Activated effector memory CD4-positive, alpha-beta T cell treated with Interleukin-2 at 50 U/mL for 16 hours (primary cell): ENCODE results near the gene TMEM190.

Experiments
- DNase-seq: peaks from one replicate; pipeline ENCODE4 v3.0.0-alpha.2; 2020

The TMEM190 gene

DNA sequence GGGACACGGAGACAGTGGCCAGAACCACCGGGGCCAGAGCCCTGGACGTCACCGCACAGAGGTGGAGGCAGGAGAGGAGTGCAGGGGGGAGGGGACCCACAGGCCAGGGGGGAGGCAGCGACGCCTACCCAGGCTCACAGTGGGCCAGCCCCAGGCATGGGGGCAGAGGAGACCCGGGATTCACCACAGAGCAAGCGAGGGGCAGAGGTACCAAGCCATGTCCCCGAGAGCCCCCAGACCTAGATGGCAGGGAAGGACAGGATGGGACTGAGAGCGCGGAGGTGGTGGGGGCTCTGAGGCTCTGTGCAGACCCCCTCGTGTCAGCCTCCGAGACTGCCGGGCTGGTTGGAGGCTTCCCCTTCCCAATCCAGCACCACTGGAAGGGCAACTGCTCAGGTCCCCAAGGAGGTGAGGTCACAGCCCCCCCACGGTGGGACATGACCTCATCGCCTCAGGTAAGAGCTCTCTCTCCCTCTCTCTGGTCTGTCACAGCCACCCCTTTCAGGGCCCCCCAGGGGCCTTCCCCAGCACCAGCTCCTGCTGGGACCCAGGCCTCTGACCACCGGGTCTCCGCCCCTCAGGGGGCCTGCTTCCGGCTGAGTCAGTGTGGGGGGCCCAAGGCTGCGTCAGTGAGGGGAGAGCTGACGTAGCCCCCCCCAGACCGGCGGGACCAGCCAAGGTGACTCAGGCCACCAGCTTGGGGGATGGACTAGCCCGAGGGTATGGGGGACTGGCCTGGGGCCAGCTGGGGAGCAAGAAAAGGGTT lies 4.1 kb upstream of the TMEM190 start:
- DNase-seq, result no peak

DNA sequence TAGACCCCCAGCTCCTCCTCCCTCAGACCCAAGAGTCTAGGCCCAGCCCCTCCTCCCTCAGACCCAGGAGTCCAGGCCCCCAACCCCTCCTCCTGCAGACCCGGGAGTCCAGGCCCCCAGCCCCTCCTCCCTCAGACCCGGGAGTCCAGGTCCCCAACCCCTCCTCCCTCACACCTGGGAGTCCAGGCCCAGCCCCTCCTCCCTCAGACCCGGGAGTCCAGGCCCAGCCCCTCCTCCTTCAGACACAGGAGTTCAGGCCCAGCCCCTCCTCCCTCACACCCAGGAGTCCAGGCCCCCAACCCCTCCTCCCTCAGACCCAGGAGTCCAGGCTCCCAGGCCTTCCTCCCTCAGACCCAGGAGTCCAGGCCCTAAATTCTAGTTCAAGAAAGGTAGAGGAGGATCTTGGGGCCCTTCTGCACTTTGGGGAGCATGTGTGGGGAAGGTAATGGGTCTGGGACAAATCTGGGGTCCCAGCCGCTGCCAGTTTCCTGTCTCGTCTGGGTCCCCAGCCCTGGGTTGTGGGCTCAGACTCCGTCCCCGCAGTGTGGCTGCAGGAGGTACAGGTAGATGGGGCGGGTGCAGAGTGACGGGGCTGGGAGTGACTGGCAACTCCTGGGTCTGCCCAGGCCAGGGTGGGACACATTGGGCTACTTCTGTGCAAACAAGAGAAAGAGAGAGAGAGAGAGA lies 3.2 kb upstream of the TMEM190 start:
- DNase-seq, result no peak

DNA sequence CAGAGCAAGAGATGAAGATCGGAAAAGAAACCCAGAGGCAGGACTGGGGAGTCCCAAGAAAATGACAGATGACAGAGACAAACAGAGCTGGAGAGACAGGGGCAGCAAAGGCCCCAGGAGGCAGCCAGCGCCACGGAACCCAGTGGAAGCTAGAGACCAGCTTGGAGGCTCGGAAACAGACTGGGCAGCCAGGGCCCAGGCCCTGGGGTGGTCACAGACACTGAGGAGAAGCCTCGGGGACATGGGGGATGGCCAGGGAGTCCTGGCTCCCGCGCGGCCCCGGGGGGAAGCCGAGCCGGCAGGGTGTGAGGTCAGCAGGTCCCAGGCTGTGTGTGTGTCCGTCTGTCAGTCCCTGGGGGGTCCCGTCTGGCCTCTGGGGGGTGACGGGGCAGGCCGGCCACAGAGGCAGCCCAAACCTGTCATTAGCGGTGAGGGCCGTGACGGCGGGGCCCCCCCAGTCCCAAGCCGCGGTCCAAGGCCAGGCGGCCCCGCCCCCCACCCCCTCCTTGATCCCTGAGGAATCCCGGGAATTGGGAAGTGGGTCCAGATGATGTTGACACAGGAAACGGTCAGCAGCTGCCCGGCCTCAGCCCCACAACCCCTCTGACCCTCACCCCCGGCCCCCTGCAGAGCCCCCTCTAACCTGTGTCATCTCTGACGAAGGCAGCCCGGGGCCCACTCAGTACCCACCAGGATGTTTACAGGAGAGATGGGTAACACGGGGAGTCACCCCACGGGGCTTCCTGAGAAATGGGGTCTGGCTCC lies 2.5 kb upstream of the TMEM190 start:
- DNase-seq, result no peak

DNA sequence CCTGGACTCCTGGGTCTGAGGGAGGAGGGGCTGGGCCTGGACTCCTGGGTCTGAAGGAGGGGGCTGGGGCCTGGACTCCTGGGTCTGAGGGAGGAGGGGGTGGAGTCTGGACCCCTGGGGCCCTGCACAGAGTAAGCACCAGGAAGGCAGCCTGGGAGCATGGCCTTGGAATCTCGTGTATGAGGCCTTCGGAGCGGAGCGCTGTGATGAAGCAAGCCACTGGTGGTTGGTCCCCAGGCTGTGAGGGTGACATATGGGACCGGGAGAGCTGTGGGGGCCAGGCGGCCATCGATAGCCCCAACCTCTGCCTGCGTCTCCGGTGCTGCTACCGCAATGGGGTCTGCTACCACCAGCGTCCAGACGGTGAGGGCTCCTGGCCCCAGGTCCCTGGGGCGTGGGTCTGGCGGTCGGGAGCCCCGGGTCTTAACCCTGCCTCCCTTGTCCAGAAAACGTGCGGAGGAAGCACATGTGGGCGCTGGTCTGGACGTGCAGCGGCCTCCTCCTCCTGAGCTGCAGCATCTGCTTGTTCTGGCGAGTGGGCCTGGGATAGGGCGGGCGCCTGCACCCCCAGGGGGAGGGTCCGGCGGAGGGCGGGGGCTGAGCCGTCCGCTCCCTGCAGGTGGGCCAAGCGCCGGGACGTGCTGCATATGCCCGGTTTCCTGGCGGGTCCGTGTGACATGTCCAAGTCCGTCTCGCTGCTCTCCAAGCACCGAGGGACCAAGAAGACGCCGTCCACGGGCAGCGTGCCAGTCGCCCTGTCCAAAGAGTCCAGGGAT lies 918 bp downstream of the TMEM190 start:
- no peak for DNase-seq

- no peak for DNase-seq
Measured at GRCh38 chr19:55379174-55379573, 2.5 kb downstream of the TMEM190 start.

DNA sequence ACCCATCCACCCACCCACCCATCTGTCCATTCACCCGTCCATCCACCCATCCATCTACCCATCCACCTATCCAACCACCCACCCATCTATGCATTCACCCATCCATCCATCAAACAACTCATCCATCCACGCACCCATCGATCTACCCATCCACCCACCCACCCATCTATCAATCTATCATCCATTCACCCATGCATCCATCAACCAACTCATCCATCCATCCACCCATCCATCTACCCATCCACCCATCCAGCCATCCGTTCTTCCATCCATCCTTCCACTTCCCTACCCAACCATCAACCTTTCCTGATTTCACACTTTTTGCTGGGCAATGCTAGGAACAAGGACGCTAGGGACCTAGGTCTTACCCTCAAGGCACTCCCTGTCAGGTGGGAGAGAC lies 5.4 kb downstream of the TMEM190 start:
- no peak for DNase-seq

DNA sequence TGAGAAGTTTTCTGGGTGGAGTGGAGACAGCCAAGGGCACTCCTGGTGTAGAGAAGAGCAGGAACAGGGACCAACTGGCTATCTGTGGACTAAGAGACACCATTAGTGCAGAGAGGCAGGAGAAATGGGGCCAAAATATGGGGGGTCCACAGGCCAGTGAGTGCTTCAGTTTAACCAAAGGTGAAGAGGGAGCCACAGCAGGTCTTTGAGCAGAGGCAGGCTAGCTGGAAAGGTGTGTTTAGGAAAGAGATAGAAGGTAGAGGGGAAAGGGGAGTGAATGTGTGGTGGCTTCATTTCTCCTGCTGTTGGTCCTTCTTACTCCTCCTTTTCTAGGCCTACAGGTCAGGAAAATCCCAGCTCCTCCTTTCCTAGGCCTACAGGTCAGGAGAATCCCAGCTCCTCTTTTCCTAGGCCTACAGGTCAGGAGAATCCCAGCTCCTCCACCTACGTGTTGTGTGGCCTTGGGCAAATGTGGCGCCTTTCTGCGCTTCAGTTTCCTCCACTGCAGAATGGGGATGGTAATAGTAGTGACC lies 6.0 kb downstream of the TMEM190 start:
- DNase-seq, result no peak

- DNase-seq, result peak; percentile 31
Measured at GRCh38 chr19:55383279-55384130, 6.9 kb downstream of the TMEM190 start.

GRCh38 chr19:55384131-55384919 lies 7.7 kb downstream of the TMEM190 start, which contains the start of gene TMEM238:
TSS of gene TMEM238 (minus strand) at chr19:55384292. CDS start at chr19:55384259, 33 bp downstream.
- peak; percentile 36 for DNase-seq

DNA sequence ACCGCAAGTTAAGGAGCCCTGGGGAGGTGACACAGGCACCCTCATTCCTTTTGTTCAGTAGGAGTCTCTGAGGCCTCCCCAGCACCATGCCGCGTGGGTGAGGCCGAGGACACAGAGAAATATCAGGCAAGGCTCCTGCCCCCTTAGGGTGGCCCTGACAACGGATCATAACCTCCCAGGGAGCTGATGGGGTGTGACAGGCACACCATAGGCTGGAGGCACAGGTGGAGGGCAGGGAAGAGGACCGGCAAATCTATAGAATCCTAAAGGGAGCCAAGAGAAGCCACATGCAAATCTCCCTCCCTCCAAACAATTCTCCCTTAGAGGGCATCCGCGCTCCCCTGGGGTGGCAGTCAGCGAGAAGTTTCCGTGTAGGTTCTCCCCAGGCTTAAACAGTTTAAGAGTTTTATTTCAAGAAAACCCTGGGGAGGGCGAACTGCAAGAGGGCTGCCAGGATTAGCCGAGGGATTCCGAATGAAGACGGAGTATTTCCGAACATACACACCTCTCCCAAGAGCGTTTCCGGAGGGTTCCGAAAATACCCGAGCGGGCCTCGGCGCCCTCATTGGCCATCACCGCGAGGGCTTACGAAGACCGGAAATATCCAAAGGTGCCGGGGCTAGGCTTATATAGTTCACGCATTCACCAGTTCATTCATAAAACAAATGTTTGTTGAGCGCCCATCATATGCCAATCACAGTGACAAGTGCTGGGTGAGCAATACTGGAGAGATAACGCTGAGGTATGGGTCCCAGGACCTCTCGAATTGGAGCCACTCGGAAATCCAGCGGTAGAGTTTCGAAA lies 8.5 kb downstream of the TMEM190 start:
- DNase-seq, result peak; percentile 92

- peak; percentile 97 for DNase-seq
Measured at GRCh38 chr19:55385724-55386492, 9.3 kb downstream of the TMEM190 start, which contains the start of gene RPL28. TSS of gene RPL28 (plus strand) at chr19:55385932. CDS start at chr19:55386358, 426 bp downstream.

DNA sequence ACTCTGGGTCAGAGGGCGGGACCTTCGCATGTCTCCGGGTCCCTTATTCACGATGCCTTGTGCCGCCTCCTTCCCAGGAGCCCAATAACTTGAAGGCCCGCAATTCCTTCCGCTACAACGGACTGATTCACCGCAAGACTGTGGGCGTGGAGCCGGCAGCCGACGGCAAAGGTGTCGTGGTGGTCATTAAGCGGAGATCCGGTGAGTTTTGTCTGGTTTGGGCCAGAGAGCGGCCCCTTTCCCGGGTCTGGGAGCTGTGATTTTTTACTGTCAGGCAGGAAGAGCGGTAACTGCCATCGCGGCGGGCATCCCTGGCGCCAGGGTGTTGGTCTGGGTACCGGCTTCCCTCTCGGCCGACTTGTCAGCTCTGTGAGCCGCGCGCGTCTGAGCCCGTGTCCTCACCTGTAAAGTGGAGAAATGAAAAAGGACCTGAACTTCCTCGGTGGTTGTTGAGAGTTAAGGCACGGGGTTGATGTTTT lies 9.9 kb downstream of the TMEM190 start:
- no peak for DNase-seq

GRCh38 chr19:55387736-55388497 lies 11.3 kb downstream of the TMEM190 start:
- no peak for DNase-seq

DNA sequence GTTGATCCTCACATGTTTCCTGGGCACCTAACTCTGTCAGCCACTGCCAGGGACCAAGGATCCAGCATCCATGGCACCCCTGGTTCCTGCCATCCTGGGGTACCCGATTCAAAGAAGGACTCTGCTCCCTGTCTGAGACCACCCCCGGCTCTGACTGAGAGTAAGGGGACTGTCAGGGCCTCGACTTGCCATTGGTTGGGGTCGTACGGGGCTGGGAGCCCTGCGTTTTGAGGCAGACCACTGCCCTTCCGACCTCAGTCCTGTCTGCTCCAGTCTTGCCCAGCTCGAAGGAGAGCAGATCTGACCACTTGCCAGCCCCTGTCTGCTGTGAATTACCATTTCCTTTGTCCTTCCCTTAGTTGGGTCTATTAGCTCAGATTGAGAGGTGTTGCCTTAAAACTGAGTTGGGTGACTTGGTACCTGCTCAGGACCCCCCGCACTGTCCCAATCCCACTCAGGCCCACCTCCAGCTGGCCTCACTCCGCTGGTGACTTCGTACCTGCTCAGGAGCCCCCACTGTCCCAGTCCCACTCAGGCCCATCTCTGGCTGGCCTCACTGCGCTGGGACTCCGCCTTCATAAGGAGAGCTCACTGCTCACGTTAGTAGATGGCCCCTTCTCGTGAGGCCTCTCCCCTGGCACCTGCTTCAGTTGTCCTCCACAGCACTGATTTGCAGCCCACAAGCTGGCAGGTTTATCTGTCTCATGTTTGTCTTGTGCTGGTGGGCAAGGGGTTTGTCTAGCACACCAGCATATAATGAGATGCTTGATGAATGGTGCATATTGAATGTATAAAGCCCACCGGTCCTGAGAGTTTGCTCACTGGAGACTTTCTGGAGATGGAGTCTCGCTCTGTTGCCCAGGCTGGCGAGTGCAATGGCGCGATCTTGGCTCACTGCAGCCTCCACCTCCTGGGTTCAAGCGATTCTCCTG lies 13.0 kb downstream of the TMEM190 start:
- no peak for DNase-seq

- DNase-seq, result no peak
Measured at GRCh38 chr19:55390461-55390880, 13.8 kb downstream of the TMEM190 start.

DNA sequence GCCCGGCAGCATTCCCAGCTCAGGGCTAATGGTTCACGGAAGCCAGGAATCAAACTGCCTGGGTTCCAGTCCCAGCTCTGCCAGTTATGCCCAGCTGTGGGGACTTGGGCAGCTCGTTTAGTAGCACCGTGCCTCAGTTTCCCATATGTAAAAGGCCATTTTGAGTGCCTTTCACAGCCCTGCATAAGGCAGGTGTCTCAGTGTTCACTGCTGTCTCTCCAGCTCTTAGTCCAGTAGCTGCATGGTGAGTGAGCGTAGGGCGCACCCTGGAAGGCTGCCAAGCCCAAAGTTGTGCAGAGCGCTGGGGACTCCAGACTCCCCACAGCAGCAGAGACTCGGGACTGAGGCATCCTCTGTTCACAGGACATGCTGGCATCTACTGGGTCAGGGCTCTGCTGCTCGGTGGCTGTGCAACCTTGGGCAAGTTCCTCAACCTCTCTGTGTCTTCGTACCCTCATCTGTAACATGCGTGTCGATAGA lies 14.6 kb downstream of the TMEM190 start:
- no peak for DNase-seq
